AG08395 (cell line): Measurements from ENCODE around the gene SCO1.
A peak's percentile ranks its signal among the peaks of the same experiment; 100 is the strongest.
"Not testable (repeated sequence)": the region's sequence is repeated elsewhere in the genome, so short reads cannot be mapped to it uniquely, and the experiment has no call there.

Source experiments
- DNase-seq: peaks from one replicate; pipeline ENCODE4 v3.0.0; 2012; ENCODE audit warnings: mixed read lengths, low spot score

Gene SCO1

DNA sequence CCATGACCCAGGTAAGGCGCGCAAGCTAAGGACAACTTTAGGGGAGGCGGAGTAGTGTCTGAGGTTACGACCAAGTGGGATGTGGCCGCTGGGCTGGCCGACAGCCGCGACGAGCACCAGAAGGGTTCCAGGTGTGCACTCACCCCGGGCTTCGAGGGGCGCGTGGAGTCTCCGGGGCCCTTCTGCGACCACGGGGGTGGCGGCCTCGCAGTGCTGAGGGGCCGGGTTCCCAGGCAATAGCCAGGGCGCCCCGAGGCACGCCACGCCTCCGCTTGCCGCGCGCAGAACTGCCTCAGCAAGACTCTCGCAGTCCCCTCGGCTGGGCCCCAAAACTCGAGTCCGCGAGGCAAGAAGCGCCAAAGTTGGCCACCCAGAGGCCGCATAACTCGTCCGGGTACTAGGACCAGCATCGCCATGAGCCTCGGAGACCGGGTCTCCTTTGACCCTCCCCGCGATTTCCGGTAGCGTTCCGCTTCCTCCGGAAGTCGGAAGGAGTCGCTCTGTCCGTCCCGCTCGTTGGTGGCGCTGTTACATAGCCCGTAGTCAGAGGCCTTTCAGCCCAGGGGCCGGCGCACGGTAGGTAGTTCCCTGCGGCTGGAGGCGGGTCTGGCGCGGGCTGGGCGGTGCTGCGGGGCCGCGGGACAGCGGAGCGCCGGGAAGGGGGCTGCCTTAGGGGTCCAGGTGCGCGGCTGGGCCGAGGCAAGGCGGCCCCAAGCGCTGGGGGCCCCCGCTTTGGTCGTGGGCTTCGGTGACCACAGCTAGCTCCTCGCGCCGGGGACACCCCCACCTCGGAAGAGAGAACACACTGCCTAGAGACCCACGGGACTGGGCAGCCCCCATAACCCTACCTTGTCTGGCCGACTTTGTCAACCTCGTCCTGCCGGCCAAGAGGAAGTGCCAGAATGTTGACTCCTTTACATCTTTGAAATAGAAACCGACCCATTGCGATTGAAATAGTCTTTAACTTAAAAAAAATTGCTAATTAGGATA lies at the start of gene SCO1, which contains the start of gene ADPRM:
SCO1 (minus strand) TSS at position 442 of the 990 bp plus-strand sequence; CDS start at position 416, 26 bp downstream.
ADPRM (plus strand) TSS at position 503 of the 990 bp plus-strand sequence. CDS start 7,333 bp downstream, outside the sequence.
- peak; percentile 94 for DNase-seq

DNA sequence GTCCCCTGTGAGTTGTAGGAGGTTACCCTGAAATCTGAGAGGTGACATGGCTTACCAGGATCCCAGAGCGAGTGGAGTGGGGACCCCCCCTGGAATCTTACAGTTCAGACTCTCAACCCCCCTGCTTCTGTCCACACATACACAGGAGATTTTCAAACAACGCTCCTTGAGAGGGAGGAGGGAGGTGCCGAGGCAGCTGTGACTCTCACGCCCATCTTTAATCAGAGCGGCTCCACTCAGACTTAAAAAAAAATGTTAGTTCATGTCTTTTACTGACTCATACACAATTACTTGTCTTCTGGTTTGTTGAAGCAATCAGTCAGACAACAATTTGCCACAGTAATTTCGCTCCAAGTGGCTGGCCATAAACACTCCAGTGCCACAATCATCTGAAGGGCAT lies 47.9 kb upstream of the SCO1 start:
- DNase-seq = peak; percentile 76

DNA sequence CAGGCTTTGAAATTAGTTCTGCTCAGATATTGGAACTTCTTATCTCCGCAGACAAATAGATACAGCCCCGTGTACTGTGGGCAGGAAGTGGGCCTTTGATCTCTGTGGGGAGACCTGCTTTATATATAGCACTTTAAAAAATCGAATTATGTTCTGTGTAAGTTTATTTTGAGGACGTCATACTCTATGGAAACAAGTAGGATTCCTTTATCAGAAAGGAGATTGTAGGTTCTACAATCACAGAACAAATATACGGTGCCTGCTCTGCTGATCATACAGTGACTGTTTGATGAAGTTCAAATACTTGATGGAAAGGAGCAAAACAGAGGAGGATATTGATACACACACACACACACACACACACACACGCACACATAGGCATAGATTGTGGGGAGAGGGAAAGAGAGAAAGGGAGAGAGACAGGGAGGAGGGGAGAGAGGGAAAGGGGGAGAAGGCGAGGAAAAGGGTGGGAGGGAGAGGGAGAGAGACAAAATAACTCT lies 47.2 kb upstream of the SCO1 start:
- DNase-seq = no peak

DNA sequence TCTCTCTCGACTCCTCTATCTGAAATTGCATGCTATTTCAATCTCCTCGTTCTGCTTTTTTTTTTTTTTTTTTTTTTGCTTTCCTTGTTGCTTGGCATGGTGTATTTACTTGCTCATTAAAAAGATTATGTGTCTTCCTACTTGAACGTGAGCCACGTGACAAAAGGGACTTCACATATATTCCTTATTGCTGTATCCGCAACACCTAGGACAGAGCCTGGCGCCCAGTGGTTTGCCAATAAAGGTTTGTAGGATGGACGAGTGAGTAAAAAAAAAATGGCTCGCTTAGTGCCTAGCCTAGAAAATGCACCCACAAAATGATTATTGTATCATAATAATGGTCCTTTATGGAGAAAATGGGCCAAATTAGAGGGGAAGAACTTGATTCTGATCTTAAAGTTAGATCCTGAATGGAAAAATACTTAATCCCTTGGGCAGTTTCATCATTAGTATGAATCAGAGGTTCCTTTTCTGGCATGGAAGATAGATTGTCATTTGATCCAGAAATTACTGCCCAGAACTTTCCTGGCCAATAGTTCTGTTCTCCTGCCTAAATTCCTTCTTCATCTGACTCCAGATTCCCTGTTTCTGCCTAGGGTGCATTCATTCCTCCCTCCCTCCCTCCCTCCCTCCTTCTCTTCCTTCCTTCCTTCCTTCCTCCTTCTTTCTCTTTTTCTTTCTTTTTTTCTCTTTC lies 46.1 kb upstream of the SCO1 start:
- peak; percentile 74 for DNase-seq

DNA sequence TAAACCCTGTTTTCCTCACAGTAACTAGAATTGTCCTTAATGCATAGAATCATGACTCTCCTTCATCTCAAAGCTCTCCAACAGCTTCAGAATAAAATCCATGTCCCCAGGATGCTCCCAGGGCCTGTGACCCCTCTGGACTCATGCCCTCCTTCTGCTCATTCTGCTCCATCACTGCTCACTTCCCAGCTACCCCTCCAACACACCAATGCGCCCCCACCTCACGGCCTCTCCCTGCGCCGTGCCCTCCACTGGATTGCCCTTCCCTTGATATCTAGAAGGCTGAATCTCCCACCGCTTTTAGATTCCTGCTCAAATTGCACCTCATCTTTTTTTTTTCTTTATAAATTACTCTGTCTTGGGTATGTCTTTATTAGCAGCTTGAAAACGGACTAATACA lies 45.1 kb upstream of the SCO1 start:
- no peak for DNase-seq

DNA sequence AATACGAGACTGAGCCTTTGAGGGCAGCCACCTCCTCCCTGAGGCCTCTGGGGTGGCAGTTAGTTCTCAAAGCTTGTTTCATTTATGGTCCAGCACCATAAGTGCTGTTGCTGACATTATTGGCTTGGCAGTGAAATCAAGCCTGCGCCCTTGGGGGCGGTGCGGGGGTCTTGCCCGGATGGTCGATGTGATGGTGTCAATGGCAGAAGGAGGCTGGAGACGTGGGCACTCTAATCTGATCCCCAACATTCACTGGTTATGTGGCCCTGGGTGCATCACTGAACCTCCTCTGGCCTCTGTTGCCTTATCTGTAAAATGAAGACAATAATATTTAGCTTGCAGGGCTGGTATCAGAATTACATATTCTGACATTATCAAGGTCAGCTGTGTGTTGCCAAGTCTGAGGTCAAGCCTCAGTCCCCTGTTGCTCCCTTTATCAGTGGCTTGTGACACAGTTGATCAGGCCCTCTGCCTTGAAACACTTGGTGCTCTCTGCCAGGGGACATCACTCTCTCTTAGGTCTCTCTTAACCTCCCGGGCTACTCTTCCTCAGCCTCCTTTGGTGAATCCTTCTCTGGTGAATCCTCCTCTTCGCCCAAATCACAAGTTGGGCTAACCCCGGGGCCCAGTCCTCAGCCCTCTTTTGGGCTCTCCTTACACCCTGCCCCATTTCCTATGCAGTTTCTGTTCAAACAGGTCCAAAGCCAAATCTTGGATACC lies 44.2 kb upstream of the SCO1 start:
- DNase-seq = no peak

DNA sequence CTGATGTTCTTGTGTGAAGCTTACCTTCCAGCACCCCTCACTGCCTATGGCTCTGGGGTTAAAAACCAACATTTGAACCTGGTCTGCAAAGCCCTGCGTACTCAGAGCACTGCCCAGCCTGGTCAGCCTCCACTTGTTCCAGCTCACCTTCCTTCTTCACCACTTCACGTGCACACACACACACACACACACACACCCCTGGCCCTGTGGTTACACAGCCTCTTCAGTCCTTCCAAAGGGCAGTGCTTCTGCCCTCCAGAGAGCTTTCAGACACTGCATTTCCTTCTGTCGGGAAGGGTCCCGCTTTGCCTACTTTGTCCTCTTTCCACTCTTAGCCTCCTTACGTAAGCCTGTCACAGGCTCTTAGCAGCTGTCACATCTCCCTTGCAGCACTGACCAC lies 42.1 kb upstream of the SCO1 start:
- DNase-seq = no peak

DNA sequence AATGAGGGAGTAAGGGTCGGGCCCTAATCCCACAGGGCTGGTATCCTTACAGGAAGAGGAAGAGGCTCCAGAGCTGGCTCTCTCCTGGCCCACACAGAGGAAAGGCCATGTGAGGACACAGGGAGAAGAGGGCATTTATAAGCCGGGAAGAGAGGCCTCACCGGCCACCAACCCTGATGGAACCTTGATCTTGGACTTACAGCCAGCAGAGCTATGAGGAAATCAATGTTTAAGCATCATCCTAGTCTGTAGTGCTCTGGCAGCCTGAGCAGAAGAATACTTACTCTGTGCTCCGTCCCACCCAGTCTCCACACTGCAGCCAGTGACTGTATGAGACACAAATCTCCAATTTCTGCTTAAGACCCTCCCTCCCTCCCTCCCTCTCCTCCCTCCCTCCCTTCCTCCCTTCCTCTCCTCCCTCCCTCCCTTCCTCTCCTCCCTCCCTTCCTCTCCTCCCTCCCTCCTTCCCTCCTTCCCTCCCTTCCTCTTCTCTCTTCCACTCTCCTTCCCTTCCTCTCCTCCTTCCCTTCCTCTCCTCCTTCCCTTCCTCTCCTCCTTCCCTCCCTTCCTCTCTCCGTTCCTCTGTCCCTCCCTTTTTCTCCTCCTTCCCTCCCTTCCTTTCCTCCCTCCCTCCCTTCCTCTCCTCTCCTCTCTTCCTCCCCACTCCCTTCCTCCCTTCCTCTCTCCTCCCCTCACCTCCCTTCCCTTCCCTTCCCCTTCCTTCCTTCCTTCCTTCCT lies 41.4 kb upstream of the SCO1 start:
- no peak for DNase-seq

DNA sequence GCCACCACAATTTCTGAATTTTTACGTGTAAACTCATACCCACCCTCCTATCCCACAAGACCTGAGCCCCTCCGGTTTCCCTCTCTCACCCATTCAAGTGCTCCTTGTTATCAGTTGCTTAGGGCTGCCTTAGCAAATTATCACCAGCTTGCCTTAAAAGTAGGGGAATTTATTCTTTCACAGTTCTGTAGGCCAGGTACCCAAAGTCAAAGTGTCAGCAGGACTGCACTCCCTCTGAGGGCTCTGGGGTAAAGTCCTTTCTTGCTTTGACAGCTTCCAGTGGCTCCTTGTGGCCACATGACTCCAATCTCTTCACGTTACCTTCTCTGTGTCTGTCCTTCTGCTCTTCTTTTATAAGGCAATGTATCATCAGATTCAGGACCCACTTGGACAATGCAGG lies 40.4 kb upstream of the SCO1 start:
- no peak for DNase-seq

DNA sequence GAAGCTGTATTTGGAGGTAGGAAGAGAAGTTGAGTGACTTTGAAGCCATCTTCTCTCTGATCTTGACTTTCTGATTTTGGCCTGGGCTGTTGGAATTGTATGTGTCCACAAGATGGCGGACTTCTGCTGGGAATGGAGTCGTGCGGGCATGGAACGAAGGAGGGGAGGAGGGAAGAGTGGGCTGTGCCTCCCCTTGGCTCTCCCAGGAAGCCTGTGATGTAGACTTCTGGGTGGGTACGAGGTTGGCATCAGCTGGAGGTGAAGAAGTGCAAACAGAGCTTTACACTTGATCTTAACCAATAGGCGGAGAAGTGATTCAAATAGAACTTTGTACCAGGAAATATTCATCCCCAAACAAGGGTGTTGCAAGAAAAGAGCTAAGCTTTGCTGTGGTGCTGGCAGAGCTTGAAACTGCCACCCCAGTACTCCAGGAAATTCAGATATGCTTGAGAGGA lies 39.9 kb upstream of the SCO1 start:
- DNase-seq = peak; percentile 75

DNA sequence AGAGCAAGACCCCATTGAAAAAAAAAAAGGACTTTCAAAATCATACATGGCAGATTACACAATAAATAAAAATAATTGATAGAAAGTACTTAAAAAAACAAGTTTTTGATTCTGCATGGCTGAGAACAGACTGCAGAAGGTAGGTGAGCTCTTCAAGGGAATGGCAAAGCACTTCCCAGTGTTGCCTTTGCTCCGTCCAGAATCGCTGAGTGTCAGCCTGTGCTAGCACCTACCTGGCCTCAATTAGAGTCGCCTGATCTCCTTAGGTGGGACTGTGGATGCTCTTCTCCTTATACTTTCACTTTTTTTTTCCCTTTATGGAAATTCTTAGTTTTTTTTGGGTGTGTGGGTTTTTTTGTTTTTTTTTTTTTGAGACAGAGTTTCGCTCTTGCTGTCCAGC lies 38.5 kb upstream of the SCO1 start:
- DNase-seq = no peak

DNA sequence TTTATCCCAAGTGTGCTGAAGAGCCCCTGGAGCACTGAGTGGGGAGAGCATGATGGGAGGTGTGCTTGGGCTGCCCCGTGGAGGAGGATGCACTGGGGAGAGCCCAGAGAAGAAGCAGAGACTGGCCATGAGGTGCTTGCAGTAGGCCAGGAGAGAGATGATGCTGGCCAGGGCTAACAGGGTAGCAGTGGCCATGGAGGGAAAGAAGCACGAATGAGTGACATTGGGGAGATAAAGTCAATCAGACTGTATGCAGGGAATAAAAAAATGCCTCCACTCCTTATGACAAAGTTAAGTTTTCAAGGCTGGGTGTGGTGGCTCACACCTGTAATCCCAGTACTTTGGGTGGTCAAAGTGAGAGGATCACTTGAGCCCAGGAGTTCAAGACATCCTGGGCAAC lies 37.9 kb upstream of the SCO1 start:
- no peak for DNase-seq

DNA sequence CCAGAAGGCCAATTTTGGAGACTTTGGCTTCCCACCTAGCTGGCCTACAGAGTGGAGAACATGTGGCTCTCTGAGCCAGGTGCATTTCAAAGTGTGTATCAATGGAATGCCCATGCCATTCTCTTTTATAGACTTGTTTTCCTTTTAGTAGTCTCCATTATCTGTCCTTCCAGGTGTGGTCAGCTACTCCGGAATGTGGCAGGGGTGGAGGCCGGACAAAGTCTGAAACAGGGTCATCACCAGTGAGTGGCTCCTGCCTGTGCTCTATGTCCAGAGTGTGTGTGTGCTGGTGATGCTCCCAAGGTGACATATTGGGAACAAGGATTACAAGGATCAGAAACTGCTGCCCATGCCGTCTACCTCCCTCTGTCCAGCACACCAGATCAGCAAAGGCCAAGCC lies 36.3 kb upstream of the SCO1 start:
- no peak for DNase-seq

DNA sequence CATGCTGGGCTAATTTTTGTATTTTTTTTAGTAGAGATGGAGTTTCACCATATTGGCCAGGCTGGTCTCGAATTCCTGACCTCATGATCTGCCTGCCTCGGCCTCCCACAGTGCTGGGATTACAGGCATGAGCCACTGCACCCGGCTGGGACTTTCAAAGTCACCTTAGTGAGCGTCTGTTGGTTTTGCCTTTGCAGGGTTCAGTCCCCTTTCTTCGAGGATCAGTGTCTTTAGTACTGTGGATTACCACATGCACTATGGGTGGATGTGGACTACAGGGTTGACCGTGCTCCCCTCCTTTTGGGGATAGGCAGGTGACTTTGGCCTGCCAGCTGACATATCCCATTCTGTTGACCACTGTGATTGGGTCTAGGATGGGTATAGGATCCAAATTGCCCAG lies 34.8 kb upstream of the SCO1 start:
- not testable (repeated sequence) for DNase-seq

DNA sequence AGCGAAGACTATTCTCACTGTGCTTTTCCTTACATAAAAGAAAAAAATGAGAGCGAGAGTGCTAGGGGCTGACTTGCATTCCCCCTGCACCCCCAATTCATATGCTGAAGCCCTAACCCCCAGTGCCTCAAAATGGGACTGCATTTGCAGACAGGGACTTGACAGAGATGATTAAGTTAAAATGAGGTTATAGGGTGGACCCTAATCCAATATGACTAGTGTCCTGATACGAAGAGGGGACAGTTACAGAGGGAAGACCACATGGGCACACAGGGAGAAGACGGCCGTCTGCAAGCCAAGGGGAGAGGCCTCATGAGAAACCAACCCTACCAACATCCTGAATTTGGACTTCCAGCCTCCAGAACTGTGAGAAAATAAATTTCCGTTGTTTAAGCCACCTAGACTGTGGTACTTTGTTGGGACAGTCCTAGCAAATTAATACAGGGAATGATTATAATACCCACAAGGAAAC lies 34.1 kb upstream of the SCO1 start:
- no peak for DNase-seq

DNA sequence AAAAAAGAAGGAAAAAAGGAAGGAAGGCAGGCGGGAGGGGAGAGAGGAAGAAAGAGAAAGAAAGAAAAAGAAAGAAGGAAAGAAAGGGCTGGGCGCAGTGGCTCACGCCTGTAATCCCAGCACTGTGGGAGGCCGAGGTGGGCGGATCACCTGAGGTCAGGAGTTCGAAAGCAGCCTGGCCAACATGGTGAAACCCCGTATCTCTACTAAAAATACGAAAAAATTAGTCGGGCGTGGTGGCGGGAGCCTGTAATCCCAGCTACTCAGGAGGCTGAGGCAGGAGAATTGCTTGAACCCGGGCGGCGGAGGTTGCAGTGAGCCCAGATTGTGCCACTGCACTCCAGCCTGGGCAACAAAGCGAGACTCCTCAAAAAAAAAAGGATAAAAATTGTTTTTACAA lies 32.9 kb upstream of the SCO1 start:
- DNase-seq = not testable (repeated sequence)

DNA sequence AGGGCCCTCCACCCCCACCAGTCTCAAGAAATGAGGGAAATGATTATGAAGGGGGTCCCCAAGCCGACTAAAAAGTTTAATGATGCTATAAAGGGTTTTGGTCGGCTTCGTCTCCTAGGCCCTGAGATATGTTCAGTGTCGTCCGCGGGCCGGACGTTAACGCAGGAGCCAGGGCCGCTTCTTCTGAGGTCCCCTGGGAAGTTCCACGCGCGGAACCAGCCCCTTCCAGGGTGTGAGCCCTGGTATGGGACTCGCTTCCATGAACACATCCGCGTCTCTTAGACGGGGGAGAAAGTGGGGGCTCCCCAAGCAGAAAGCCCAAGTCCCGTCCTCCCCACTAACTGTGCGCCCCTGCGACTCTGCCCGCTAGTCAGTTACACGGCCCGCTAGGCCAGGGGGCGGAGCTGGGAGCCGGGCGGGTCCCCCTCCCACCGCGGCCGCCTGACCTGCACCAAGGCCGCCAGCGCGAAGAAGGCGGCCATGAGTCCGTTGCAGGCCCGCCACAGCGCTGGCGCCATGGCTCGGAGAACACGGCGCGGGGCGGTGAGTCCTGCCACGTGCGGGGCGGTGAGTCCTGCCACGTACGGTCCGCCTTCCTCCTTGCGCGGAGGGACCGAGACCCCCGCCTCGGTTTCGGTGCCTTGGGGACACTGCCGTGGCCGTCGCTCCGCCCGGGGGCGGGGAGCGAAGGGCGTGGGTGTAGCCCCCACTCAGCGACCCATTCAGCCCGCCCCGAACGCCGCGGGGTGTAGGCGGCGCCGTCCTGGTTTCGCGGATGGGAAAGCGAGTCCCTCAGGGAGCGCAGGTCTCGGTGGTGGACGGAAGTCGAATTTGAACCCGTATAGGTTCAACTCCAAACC lies 32.2 kb upstream of the SCO1 start, which contains the start of gene TMEM220:
TMEM220 (minus strand) TSS at position 690 of the 860 bp plus-strand sequence; CDS start at position 518, 172 bp downstream.
- peak; percentile 70 for DNase-seq

DNA sequence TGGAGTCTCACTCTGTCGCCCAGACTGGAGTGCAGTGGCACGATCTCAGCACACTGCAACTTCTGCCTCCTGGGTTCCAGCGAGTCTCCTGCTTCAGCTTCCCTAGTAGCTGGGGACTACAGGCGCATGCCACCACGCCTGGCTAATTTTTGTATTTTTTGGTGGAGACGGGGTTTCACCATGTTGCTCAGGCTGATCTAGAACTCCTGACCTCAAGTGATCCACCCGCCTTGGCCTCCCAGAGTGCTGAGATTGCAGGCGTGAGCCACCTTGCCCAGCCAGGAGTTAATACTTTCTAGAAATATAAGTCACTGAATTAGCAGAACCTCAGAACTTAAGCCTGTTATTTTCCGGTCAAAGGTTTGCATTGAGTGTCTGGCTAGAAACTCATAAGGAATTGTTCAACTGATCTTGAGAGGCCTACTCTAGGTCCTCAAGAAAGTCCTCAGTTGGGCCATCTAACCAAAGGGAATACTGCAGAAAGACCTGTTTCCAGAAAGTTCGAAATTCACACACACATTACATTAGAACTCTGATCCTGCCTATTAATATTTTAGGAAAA lies 31.1 kb upstream of the SCO1 start:
- no peak for DNase-seq

DNA sequence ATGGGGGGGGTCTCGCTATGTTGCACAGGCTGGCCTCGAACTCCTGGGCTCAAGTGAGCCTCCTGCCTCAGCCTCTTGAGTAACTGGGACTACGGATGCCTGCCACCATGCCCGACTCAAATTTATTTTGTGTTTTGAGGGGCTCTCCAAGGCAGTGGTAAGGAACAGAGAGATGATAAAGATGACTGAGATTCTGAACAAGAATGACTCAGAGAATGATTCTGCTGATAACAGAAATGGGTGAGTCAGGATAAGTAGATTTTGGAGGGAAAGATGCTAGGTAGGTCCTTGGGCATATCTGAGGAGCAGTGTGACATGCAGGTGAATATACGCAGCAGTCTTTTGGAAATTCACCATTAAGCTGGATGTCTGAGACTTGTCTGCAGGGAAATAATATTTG lies 29.9 kb upstream of the SCO1 start:
- no peak for DNase-seq

DNA sequence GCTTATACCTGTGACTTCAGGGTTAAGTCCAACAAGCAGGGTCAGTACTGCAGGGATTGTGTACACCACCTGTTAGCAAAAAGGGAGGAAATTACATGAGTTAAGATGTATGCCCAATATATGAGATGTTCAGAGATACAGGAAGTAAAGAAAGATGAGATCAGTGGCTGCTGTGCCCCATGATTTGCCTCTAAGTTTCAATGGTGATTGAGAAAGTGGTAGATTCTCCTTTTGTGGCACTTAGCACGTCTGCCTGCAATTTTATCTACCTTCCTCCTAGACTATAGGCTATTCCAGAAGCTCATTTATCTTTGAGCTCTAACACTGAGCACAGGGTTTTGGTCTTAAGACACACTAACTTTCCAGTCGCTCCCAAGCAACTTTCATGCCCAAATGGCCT lies 28.9 kb upstream of the SCO1 start:
- no peak for DNase-seq
